Aorta (tissue), 5 donors: ENCODE data around the gene LCE3E. TPM values are rescaled to one million over a fixed set of nuclear protein-coding genes. Genes with fewer than 3 reads are reported as not detected.

Source experiments
- ATAC-seq: fragments of 200-7000 bp; cut with Tn5 transposase; one replicate; pipeline ENCODE4 v1.9.1; 2022; ENCODE audit warnings: moderate library complexity; ENCODE audit not compliant: low FRiP score
- DNase-seq, 2 donors: peaks; one replicate each; pipeline ENCODE4 v3.0.0-alpha.2; 2020
- H3K27ac ChIP-seq, 2 donors: one replicate each; pipeline ENCODE4 v1.5.1; 2013; ENCODE audit warnings: low read length in 2 of 2, mild to moderate bottlenecking in 2 of 2, moderate library complexity in 2 of 2, control low read depth in 1 of 2, inconsistent platforms in 1 of 2, low read depth in 1 of 2
- H3K27me3 ChIP-seq, 2 donors: one replicate each; pipeline ENCODE4 v1.6.1; 2013; ENCODE audit warnings: control low read depth in 1 of 2, low read length in 1 of 2, mild to moderate bottlenecking in 1 of 2, moderate library complexity in 1 of 2; ENCODE audit not compliant: insufficient read depth in 2 of 2, control insufficient read depth in 1 of 2
- H3K36me3 ChIP-seq, 2 donors: one replicate each; pipeline ENCODE4 v1.6.1; 2013; ENCODE audit warnings: control low read depth in 1 of 2, low read length in 1 of 2, mild to moderate bottlenecking in 1 of 2; ENCODE audit not compliant: insufficient read depth in 2 of 2, control insufficient read depth in 1 of 2
- H3K4me1 ChIP-seq, 2 donors: one replicate each; pipeline ENCODE4 v1.6.1; 2013; ENCODE audit warnings: low read length in 2 of 2, control low read depth in 1 of 2, mild to moderate bottlenecking in 1 of 2, moderate library complexity in 1 of 2; ENCODE audit not compliant: insufficient read depth in 2 of 2, control insufficient read depth in 1 of 2
- H3K4me3 ChIP-seq, 2 donors: one replicate each; pipeline ENCODE4 v1.5.1; 2013; ENCODE audit warnings: low read length in 2 of 2, control low read depth in 1 of 2, mild to moderate bottlenecking in 1 of 2
- H3K9me3 ChIP-seq: one replicate; pipeline ENCODE4 v1.6.1; 2013; ENCODE audit warnings: mild to moderate bottlenecking, low read length; ENCODE audit not compliant: control insufficient read depth
- WGBS, 2 donors: extraction: QIAGEN DNeasy Blood & Tissue Kit; methylation state at CpG; one replicate each; pipeline ENCODE4 v1.1.7; 2013; 5-methylcytosine and 5-hydroxymethylcytosine counted together
- intact Hi-C, 2 donors: fragments of 100-400 bp; cut with DNase I; formaldehyde crosslinking; loops; one replicate each; pipeline versions ENCODE4 v1.14.2 to v1.15.0; 2022
- polyA plus RNA-seq, 2 donors: library from polyadenylated mRNA; stranded (reverse); fragments of 200-250 nt; gene quantifications; one replicate each; pipeline ENCODE4 v1.2.3, GENCODE V29; 2013
- total RNA-seq, 2 donors: library from RNA; stranded (reverse); fragmentation: NEBNext Ultra II Directional; extraction: Animal tissue kit (Norgen Biotek cat#: 25700); gene quantifications; one replicate each; pipeline ENCODE4 v1.2.1, GENCODE V29; 2021
- donor health status: healthy with polysubstance abuse.
- donor health status: Bipolar disorder and iron deficiency.
- donor health status: DM: no; HTN: no; CAD: no.
- donor health status: DM: no; HTN: no; CAD: no.
- donor health status: DM: yes; HTN: yes; CAD: no.

LCE3E gene
- total and polyA plus RNA-seq, 4 donors: not detected

DNA sequence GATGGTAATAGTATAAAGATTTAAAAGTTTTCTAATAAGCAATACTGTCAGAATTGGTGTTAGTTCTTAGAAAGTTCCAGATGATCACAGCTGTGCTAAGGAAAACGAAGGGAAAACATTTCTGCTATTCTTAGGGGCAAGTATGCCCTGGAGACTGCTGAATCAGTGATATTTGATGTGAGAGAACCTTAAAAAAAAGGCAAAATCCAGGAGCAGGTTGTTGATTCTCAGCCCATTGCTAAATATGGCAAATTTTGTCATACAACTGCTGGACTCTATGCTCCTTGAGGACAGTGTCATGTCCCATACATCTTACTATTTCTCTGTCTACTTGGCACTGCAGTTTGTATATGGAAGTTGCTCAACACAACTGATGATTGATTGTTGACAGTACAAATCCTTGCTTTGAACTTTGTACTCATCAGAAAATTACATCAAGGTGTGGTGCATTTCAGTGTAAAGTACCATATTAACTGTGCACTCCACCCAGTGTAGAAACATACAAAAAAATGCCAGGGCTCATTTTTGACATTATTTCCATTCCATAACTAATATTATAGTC, 41.4 kb downstream of the LCE3E start:
- intact Hi-C loops: no loop called here
- no peak overlapping the region for H3K4me3 ChIP-seq
- H3K9me3 ChIP-seq: no peaks in the 10 kb centered on the region
- DNase-seq (no peak), ATAC-seq (no peak)
- no peak overlapping the region for H3K27ac ChIP-seq
- H3K4me1 ChIP-seq: no peaks in the 10 kb centered on the region
- WGBS, 2 donors: 11 to 12% methylated on average over 1 of the region's 1 CpG
- no peaks in the 10 kb centered on the region for H3K27me3 ChIP-seq
- H3K36me3 ChIP-seq: no peaks in the 10 kb centered on the region

DNA sequence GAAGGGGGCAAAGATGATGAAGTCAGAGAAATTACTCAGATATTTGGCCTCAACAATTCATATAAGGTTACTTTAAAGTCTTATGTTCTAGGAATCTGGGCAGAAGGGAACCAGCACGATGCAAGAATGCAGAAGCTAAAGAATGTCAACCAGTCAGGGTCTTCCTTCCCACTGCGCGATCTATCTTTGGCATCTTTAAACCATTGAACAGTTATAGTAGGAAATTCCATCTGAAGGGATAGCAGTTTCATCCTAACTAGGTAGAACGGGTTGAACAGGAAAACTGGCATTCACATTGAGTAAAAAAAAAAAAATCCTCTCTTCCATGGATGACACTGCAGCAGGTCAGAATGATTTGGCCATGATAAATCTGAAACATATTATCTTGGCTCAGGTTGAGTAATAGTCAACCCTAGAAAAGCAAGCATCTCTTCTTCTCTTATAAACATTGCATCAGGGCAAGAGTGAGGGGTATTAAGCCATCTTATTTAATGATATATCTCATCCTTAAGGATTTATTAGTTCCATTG, 46.0 kb downstream of the LCE3E start:
- 57% methylated on average over 4 of the region's 4 CpGs for WGBS, 2 donors
- no peak overlapping the region for H3K4me3 ChIP-seq
- H3K36me3 ChIP-seq: no peaks in the 10 kb centered on the region
- no peaks in the 10 kb centered on the region for H3K4me1 ChIP-seq
- no peak overlapping the region for H3K27ac ChIP-seq
- DNase-seq (no peak), ATAC-seq (no peak)
- intact Hi-C loops: no loop called here
- no peaks in the 10 kb centered on the region for H3K27me3 ChIP-seq
- no peaks in the 10 kb centered on the region for H3K9me3 ChIP-seq

DNA sequence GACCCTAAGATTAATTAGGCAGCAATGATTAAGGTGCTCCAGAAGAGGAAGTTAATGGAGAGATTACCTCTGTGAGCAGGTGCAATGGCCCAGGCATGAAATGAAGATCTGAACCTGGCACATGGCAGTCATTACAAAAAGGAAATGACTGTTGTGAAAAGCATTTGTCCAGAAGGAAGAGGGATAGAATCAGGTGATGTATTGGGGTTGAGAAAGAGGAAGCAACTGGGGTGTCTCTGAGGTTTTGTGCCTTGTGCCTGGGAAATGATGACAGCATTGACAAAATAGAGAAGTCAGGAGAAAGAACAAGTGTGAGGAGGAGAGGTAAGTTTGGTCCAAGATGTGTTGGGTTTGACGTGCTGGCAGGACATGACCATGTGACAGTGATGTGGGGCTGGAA, 46.7 kb downstream of the LCE3E start:
- H3K27me3 ChIP-seq: no peaks in the 10 kb centered on the region
- H3K9me3 ChIP-seq: no peaks in the 10 kb centered on the region
- intact Hi-C loops: no loop called here
- WGBS, 2 donors: 48 to 64% methylated on average over 1 of the region's 1 CpG
- H3K27ac ChIP-seq: no peak overlapping the region
- DNase-seq (no peak), ATAC-seq (no peak)
- H3K4me1 ChIP-seq: no peaks in the 10 kb centered on the region
- no peaks in the 10 kb centered on the region for H3K36me3 ChIP-seq
- H3K4me3 ChIP-seq: no peak overlapping the region

DNA sequence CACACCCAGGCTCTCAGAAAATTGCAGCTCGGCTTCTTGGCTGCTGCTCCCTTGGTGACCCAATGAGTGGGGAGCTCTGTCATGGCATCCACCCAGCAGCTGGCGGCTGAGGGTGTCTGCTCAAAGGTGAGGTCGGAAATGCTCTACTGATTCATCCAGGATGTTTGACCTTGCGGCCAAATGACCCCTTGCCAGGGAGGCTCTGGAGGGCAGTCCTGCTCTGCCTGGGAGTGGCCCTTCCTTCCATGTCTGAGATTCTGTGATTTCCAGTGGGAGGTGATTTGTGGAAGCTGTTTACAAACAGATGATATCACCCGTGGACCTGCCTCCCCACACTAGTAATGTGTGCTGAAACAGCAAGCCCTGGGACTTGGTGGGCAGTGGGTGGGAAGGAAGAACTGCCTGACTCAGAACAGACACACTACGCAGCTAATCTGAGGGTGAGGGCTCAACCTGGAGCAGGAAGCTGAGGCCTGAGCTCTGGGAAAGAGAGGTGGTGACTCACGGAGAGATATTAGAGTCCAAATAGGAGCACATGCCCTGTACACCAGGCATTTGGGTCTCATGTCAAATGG, 49.3 kb downstream of the LCE3E start:
- 57 to 64% methylated on average over 7 of the region's 7 CpGs for WGBS, 2 donors
- DNase-seq (no peak), ATAC-seq (no peak)

DNA sequence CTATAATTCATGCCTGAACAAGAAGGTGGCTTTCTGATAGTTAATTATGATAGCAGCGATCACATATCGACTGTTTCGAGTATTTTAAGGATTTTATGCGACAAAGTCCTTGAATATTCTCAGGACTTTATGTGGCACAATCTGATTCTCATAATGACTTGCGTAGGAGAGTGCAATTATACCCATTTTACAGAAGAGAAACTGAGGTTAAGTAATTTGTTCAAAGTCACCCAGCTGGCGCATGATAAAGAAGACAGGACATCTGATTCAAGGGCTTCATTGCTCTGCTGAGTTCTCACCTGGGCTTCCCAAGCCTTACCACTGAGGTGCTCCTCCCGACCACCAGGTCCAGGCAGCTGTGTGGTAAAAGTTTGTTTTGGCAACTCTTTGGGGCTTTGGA, 50.5 kb downstream of the LCE3E start:
- WGBS, 2 donors: 66 to 76% methylated on average over 7 of the region's 7 CpGs
- no peak for ATAC-seq
- no peaks in the 10 kb centered on the region for H3K27me3 ChIP-seq

More for the DNA sequence above, 49.3 kb downstream of the LCE3E start:
- H3K27ac ChIP-seq: no peak overlapping the region
- no peaks in the 10 kb centered on the region for H3K27me3 ChIP-seq
- no peaks in the 10 kb centered on the region for H3K36me3 ChIP-seq
- no peaks in the 10 kb centered on the region for H3K9me3 ChIP-seq
- H3K4me1 ChIP-seq: no peaks in the 10 kb centered on the region
- H3K4me3 ChIP-seq: no peak overlapping the region
- intact Hi-C loops: no loop called here

More for the DNA sequence above, 50.5 kb downstream of the LCE3E start:
- intact Hi-C loops: no loop called here
- H3K4me1 ChIP-seq: no peaks in the 10 kb centered on the region
- no peak overlapping the region for H3K4me3 ChIP-seq
- no peak for DNase-seq
- H3K36me3 ChIP-seq: no peaks in the 10 kb centered on the region
- H3K9me3 ChIP-seq: no peaks in the 10 kb centered on the region
- H3K27ac ChIP-seq: no peak overlapping the region

Other genes with a start within 250 kb of the LCE3E start
- gene FLG, start 241.5 kb downstream of the LCE3E start, total RNA-seq: under 1 TPM in 1 of 2 donors, not detected in 1; 0.03 TPM
- under 1 TPM; under 0.01 to 0.03 TPM for gene FLG, start 241.5 kb downstream of the LCE3E start, polyA plus RNA-seq
- not detected for gene FLG2, start 206.8 kb downstream of the LCE3E start, total RNA-seq
- gene FLG2, start 206.8 kb downstream of the LCE3E start, polyA plus RNA-seq: not detected
- gene CRNN, start 152.5 kb downstream of the LCE3E start, total RNA-seq: not detected
- gene CRNN, start 152.5 kb downstream of the LCE3E start, polyA plus RNA-seq: 1 to 10 TPM; 1.4 to 3.0 TPM
- not detected for gene LCE5A, start 56.0 kb downstream of the LCE3E start, total RNA-seq
- gene LCE5A, start 56.0 kb downstream of the LCE3E start, polyA plus RNA-seq: under 1 TPM in 1 of 2 donors, not detected in 1; 0.15 TPM
- not detected for gene CRCT1, start 52.3 kb downstream of the LCE3E start, total RNA-seq
- gene CRCT1, start 52.3 kb downstream of the LCE3E start, polyA plus RNA-seq: 1 to 10 TPM in 1 of 2 donors, under 1 TPM in 1; 0.18 to 1.1 TPM
- gene LCE3D, start 13.7 kb upstream of the LCE3E start, total RNA-seq: not detected
- gene LCE3D, start 13.7 kb upstream of the LCE3E start, polyA plus RNA-seq: not detected
- gene LCE3C, start 33.5 kb upstream of the LCE3E start, total RNA-seq: not detected
- gene LCE3C, start 33.5 kb upstream of the LCE3E start, polyA plus RNA-seq: not detected
- not detected for gene LCE3B, start 47.0 kb upstream of the LCE3E start, total RNA-seq
- not detected for gene LCE3B, start 47.0 kb upstream of the LCE3E start, polyA plus RNA-seq
- not detected for gene LCE3A, start 56.3 kb upstream of the LCE3E start, total RNA-seq
- gene LCE3A, start 56.3 kb upstream of the LCE3E start, polyA plus RNA-seq: not detected
- not detected for gene LCE2D, start 96.6 kb upstream of the LCE3E start, total RNA-seq
- not detected for gene LCE2D, start 96.6 kb upstream of the LCE3E start, polyA plus RNA-seq
- gene LCE2C, start 108.5 kb upstream of the LCE3E start, total RNA-seq: not detected
- gene LCE2C, start 108.5 kb upstream of the LCE3E start, polyA plus RNA-seq: not detected
- not detected for gene LCE2B, start 119.3 kb upstream of the LCE3E start, total RNA-seq
- not detected for gene LCE2B, start 119.3 kb upstream of the LCE3E start, polyA plus RNA-seq
- gene LCE2A, start 131.6 kb upstream of the LCE3E start, total RNA-seq: not detected
- not detected for gene LCE2A, start 131.6 kb upstream of the LCE3E start, polyA plus RNA-seq
- gene LCE4A, start 141.4 kb upstream of the LCE3E start, total RNA-seq: not detected
- gene LCE4A, start 141.4 kb upstream of the LCE3E start, polyA plus RNA-seq: not detected
- not detected for gene KPRP, start 191.2 kb upstream of the LCE3E start, total RNA-seq
- not detected for gene KPRP, start 191.2 kb upstream of the LCE3E start, polyA plus RNA-seq
- not detected for gene LCE1F, start 208.4 kb upstream of the LCE3E start, total RNA-seq
- not detected for gene LCE1F, start 208.4 kb upstream of the LCE3E start, polyA plus RNA-seq
- not detected for gene LCE1E, start 219.5 kb upstream of the LCE3E start, total RNA-seq
- gene LCE1E, start 219.5 kb upstream of the LCE3E start, polyA plus RNA-seq: not detected
- gene LCE1D, start 229.9 kb upstream of the LCE3E start, total RNA-seq: not detected
- gene LCE1D, start 229.9 kb upstream of the LCE3E start, polyA plus RNA-seq: not detected
- not detected for gene LCE1C, start 239.9 kb upstream of the LCE3E start, total RNA-seq
- not detected for gene LCE1C, start 239.9 kb upstream of the LCE3E start, polyA plus RNA-seq
- gene LCE1B, start 245.2 kb upstream of the LCE3E start, total RNA-seq: not detected
- not detected for gene LCE1B, start 245.2 kb upstream of the LCE3E start, polyA plus RNA-seq